Fibroblast of the aortic adventitia (primary cell): ENCODE data around the gene TREH. TPM values are rescaled to one million over a fixed set of nuclear protein-coding genes. Genes with fewer than 3 reads are reported as not detected.

Experiments
- DNase-seq: peaks from one replicate; pipeline ENCODE4 v3.0.0-alpha.2; 2010; ENCODE audit warnings: low read depth
- H3K4me3 ChIP-seq: 2 replicates; pipeline ENCODE4 v1.5.1; 2011; ENCODE audit warnings: low read depth, mild to moderate bottlenecking, control low read depth, low read length, moderate library complexity
- total RNA-seq: library from RNA; depleted of rRNA; stranded (reverse); fragments of >200 nt; gene quantifications from 2 replicates; pipeline ENCODE4 v1.2.3, GENCODE V29; 2012; ENCODE audit warnings: low replicate concordance
- TF ChIP-seq, protein P1 (sequence below): IDR thresholded peaks from 2 replicates; pipeline ENCODE4 v1.5.1; 2011; ENCODE audit warnings: mild to moderate bottlenecking, low read length, control low read depth, inconsistent platforms; ENCODE audit not compliant: insufficient read depth

The TREH gene
- total RNA-seq, 1 donor = not detected

DNA sequence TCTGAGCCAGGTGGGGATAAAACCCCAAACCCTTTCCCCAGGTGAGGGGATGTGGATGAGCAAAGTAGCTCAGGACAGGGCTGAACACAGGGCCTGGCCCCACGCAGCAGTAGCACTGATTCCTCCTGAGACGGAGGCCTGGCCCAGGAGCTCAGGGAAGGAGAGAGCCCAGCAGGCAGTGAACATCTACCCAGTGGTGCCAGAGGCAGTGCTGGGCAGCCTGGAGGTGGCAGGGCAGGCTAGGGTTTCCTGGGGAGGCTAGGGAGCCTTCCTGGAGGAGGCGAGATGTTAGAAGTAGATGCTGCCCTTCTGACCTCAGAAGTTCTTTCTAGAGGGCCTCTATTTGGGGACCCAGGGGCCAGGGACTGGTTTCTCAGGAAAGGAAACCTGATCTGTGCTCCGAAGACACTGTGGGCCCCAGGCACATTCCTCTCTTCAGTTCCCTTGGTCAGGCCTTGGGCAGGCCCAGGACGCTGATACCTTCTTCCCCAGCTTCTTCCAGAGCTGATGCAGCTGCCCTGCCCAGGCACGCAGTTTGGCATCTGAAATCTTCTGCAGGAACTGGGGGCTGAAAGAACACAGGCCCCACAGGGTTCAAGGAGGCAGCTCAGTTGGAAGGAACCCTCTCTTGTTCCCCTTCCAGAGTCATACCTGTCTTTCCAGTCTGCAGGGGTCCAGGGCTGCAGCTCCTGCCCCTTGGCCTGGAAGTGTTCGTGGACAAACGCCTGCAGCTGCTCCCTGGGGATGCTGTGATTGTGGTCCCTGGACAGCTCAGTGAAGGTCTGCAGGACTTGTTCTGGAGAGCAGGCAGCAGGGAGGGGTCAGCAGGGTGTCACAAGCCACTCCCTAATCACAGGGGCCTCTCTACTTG, 16.8 kb downstream of the TREH start:
- DNase-seq = no peak
- no peak overlapping the region for H3K4me3 ChIP-seq
- TF ChIP-seq, protein P1, sequence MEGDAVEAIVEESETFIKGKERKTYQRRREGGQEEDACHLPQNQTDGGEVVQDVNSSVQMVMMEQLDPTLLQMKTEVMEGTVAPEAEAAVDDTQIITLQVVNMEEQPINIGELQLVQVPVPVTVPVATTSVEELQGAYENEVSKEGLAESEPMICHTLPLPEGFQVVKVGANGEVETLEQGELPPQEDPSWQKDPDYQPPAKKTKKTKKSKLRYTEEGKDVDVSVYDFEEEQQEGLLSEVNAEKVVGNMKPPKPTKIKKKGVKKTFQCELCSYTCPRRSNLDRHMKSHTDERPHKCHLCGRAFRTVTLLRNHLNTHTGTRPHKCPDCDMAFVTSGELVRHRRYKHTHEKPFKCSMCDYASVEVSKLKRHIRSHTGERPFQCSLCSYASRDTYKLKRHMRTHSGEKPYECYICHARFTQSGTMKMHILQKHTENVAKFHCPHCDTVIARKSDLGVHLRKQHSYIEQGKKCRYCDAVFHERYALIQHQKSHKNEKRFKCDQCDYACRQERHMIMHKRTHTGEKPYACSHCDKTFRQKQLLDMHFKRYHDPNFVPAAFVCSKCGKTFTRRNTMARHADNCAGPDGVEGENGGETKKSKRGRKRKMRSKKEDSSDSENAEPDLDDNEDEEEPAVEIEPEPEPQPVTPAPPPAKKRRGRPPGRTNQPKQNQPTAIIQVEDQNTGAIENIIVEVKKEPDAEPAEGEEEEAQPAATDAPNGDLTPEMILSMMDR = no peak

DNA sequence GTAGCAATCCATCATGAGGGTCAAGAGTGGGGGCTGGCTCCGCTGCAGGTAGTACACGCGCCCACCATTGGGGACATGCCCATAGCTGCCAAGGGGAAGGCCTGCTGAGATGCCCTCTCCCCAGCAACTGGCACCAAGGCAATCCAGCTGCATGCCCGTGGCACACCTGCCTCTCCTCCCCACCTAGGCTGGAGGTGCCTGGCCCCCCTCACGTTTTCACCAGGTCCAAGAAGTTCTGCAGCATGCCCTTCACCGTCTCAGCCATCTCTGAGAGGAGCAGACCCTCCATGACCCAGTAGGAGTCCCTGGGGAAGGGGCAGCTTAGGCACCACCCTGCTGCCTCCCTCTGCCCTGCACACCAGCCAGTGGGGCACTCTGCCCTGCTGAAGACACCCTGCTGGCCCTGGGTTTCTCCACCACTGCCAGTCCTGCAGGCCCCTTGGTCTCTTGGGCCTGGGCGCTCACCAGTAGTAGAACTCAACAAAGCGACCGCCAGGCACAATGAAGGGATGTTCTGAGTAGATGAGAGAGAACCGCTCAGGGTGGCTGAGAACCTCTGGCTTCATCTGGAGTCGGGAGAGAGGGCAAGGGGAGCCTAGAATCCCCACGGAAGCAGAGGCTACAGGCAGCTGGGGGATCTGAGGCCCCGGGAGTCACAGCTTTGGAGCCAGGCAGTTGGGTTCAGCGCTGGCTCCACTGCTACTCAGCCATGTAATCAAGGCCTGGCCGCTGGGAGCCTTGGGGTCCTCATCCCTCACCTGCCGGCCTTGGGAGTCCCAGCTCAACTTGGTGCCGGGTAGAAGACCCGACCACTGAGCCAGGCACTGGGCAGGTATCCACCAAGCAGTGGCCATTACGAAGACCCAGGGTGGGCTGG, 17.8 kb downstream of the TREH start:
- TF ChIP-seq, protein P1 = no peak
- no peak overlapping the region for H3K4me3 ChIP-seq
- no peak for DNase-seq

DNA sequence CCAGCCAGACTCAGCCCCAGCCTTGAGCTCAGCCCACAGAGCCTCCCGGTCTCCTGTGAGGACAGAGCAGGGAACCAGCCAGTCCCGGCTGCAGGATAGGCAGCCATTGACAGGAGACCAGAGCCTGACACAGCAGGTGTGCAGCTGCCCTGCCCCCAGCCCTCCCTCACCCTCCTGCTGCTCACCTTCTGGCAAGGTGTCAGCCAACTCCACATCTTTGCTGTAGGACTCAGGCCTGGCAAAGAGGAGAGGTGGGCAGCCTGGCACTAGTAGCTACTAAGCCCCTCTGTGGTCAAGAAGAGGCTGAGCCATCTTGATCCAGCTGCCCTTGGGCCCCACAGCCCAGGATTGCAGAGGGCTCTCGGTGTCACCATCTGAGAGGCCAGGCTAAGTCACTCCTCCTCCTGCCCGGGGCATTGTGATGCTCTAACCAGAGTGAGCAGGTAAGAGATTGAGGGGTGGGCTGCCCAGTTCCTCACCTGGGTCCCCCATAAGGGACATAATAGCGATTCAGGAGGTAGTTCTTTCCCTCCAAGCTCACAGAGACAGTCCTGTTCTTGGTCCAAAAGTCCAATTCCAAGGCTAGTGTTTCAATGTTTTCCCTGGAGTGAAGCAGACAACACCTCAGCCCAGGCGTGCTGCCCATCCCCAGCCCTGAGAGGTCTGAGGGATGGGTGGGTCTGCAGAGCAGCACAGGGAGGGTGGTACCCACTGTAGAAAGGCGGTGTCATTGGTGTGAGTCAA, 18.6 kb downstream of the TREH start:
- TF ChIP-seq, protein P1 = no peak
- no peak overlapping the region for H3K4me3 ChIP-seq
- no peak for DNase-seq

DNA sequence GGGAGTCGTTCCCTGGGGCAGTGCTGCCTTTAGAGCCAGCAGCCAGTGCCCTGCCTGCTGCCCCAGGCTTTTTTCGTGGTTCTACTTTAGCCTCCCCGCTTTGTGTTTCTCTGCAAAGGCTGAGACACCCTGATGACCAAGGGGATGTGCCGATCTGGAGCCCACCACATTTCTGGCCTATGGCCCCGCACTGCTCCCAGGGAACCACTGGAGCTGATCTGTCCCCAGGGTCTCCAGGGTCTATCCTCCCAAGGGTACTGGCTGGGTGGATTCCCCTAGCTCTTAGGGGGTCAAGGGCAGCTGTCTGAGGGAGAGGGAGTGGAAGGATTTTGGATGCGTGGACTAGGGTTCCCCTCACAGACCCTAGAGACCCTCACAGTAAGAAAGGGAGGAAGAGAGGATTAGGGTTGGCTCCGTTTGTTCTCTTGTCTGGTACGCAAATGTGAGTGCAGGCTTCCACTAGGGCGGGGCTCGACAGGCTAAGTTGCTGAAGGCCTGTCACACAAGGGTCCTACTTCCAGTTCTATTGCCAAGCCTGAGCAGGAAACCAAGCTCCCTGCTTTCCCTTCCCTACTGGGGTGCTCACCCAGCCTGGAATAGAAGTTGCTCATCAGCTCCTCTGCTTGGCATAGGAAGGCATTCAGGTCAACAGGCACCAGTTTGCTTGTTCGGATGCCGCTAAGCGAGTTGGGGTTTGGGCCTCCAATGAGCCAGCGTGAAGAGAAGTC, 19.3 kb downstream of the TREH start:
- no peak for DNase-seq
- no peak overlapping the region for H3K4me3 ChIP-seq
- TF ChIP-seq, protein P1 = no peak

DNA sequence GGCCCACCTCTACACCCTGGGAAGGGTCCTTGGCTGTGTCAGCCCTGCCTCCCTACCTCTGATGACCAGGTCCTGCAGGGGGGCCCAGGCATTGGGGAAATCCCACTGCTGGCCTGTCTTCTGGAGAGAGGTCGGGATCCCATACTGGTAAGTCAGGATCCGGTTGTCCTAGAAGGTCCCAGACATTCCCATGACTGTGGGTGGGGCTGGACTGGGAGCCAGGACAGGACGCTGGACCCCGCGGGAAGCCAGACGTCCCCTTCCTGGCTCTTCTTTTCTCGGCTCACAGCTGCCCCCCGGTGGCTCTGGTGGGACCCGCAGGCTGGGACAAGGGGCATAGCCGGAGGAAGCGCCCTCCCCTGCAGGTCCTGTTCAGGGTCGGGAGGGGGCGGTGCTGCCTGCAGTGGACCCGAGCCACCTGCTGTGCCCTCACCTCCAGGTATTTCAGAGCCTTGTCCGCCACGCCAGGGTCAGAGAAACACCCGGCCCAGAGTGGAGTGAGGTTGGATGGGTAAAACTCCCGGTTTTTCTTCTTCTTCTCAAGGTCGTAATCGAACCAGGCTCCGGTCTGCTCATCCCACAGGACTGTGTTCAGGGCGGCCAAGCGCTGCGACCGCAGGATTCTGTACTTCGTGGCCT, 20.0 kb downstream of the TREH start:
- TF ChIP-seq, protein P1 = peak; percentile 90
- no peak overlapping the region for H3K4me3 ChIP-seq
- peak; percentile 72 for DNase-seq
